ENCODE measurements around the gene DUSP12. TPM values are rescaled to one million over a fixed set of nuclear protein-coding genes. Genes with fewer than 3 reads are reported as not detected.

DUSP12 gene
- total and polyA plus RNA-seq, 4 donors: 7.9 to 18.2 (median 12.5) TPM

- DNase-seq (ENCODE audit: low spot score): no peak
- H3K27ac ChIP-seq (ENCODE audit: low read depth in 1 of 2, low read length in 2 of 2): no peak overlapping the region
- H3K4me3 ChIP-seq (ENCODE audit: low read depth in 1 of 3, low read length in 3 of 3): no peak overlapping the region
- H3K9ac ChIP-seq (ENCODE audit: low read depth in 1 of 2, low read length in 2 of 2): no peak overlapping the region
- 98% methylated on average over 4 of the region's 4 CpGs for WGBS
- no peaks in the 10 kb centered on the region for H3K27me3 ChIP-seq (ENCODE audit: control insufficient read depth in 4 of 4, insufficient read depth in 4 of 4, low read length in 3 of 4)
- H3K4me1 ChIP-seq (ENCODE audit: control insufficient read depth in 4 of 4, insufficient read depth in 4 of 4, low read length in 3 of 4): no peaks in the 10 kb centered on the region
- no peaks in the 10 kb centered on the region for H3K9me3 ChIP-seq (ENCODE audit: control insufficient read depth in 4 of 4, low read length in 3 of 4)
- TF ChIP-seq, protein P1, sequence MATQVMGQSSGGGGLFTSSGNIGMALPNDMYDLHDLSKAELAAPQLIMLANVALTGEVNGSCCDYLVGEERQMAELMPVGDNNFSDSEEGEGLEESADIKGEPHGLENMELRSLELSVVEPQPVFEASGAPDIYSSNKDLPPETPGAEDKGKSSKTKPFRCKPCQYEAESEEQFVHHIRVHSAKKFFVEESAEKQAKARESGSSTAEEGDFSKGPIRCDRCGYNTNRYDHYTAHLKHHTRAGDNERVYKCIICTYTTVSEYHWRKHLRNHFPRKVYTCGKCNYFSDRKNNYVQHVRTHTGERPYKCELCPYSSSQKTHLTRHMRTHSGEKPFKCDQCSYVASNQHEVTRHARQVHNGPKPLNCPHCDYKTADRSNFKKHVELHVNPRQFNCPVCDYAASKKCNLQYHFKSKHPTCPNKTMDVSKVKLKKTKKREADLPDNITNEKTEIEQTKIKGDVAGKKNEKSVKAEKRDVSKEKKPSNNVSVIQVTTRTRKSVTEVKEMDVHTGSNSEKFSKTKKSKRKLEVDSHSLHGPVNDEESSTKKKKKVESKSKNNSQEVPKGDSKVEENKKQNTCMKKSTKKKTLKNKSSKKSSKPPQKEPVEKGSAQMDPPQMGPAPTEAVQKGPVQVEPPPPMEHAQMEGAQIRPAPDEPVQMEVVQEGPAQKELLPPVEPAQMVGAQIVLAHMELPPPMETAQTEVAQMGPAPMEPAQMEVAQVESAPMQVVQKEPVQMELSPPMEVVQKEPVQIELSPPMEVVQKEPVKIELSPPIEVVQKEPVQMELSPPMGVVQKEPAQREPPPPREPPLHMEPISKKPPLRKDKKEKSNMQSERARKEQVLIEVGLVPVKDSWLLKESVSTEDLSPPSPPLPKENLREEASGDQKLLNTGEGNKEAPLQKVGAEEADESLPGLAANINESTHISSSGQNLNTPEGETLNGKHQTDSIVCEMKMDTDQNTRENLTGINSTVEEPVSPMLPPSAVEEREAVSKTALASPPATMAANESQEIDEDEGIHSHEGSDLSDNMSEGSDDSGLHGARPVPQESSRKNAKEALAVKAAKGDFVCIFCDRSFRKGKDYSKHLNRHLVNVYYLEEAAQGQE (IDR thresholded peaks at IDR 0.05): no peak
- TF ChIP-seq SP1 (IDR thresholded peaks at IDR 0.05) (no peak), EGR1 (IDR thresholded peaks at IDR 0.05; ENCODE audit: low read depth in 2 of 2) (no peak), HNF4A (conservative IDR thresholded peaks at IDR 0.05) (no peak), YY1 (IDR thresholded peaks at IDR 0.05) (no peak), ATF3 (IDR thresholded peaks at IDR 0.05) (no peak), CTCF (IDR thresholded peaks at IDR 0.05; ENCODE audit: low read depth, low read length, missing input control) (no peak), HNF4G (IDR thresholded peaks at IDR 0.05) (no peak), RAD21 (IDR thresholded peaks at IDR 0.05) (no peak), GABPA (IDR thresholded peaks at IDR 0.05 in 1 of 2, conservative IDR thresholded peaks at IDR 0.05 in 1 of 2) (no peak), JUND (IDR thresholded peaks at IDR 0.05) (no peak), TAF1 (conservative IDR thresholded peaks at IDR 0.05) (no peak), FOXA2 (IDR thresholded peaks at IDR 0.05) (no peak), NR2F2 (IDR thresholded peaks at IDR 0.05) (no peak), RXRA (IDR thresholded peaks at IDR 0.05) (no peak), FOXA1 (IDR thresholded peaks at IDR 0.05) (no peak)
- TF ChIP-seq, protein P2, sequence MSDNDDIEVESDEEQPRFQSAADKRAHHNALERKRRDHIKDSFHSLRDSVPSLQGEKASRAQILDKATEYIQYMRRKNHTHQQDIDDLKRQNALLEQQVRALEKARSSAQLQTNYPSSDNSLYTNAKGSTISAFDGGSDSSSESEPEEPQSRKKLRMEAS (IDR thresholded peaks at IDR 0.05): no peak
- TF ChIP-seq, protein P3, sequence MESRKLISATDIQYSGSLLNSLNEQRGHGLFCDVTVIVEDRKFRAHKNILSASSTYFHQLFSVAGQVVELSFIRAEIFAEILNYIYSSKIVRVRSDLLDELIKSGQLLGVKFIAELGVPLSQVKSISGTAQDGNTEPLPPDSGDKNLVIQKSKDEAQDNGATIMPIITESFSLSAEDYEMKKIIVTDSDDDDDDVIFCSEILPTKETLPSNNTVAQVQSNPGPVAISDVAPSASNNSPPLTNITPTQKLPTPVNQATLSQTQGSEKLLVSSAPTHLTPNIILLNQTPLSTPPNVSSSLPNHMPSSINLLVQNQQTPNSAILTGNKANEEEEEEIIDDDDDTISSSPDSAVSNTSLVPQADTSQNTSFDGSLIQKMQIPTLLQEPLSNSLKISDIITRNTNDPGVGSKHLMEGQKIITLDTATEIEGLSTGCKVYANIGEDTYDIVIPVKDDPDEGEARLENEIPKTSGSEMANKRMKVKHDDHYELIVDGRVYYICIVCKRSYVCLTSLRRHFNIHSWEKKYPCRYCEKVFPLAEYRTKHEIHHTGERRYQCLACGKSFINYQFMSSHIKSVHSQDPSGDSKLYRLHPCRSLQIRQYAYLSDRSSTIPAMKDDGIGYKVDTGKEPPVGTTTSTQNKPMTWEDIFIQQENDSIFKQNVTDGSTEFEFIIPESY (IDR thresholded peaks at IDR 0.05): no peak
- peaks cover 3 to 53% (median 40%) of the 10 kb centered on the region in 4 donors for H3K36me3 ChIP-seq (ENCODE audit: control insufficient read depth in 4 of 4, insufficient read depth in 3 of 4, low read depth in 1 of 4, low read length in 3 of 4)
Measured at GRCh38 chr1:161782886-161783285, 33.3 kb downstream of the DUSP12 start.
